GM12864 (cell line): ENCODE measurements around the gene OVOL1.

Experiments
- DNase-seq: peaks from one replicate; pipeline ENCODE4 v3.0.0-alpha.2; 2011; ENCODE audit warnings: low read depth
- H3K4me3 ChIP-seq: 2 replicates; pipeline ENCODE4 v1.5.1; 2011; ENCODE audit warnings: mild to moderate bottlenecking, low read depth, low read length, control low read depth
- CTCF ChIP-seq: IDR thresholded peaks from 2 replicates; pipeline ENCODE4 v1.5.1; 2011; ENCODE audit warnings: low read depth, mild to moderate bottlenecking, moderate library complexity, low read length, control low read depth, inconsistent platforms; ENCODE audit errors: missing control alignments

Gene OVOL1

GRCh38 chr11:65777821-65778361, 9.0 kb upstream of the OVOL1 start:
- DNase-seq = no peak
- no peak for TF ChIP-seq CTCF
- no peak overlapping the region for H3K4me3 ChIP-seq

GRCh38 chr11:65778431-65778900, 8.4 kb upstream of the OVOL1 start:
- TF ChIP-seq CTCF = no peak
- no peak for DNase-seq
- H3K4me3 ChIP-seq = no peak overlapping the region

GRCh38 chr11:65778901-65779668, 7.8 kb upstream of the OVOL1 start:
- no peak for TF ChIP-seq CTCF
- H3K4me3 ChIP-seq = peak overlapping the region; percentile 97

GRCh38 chr11:65779669-65779918, 7.3 kb upstream of the OVOL1 start:
- DNase-seq = no peak
- TF ChIP-seq CTCF = no peak
- H3K4me3 ChIP-seq = peak overlapping the region; percentile 97

More at GRCh38 chr11:65778901-65779668, 7.8 kb upstream of the OVOL1 start:
- no peak for DNase-seq

GRCh38 chr11:65779919-65780769, 6.7 kb upstream of the OVOL1 start:
- TF ChIP-seq CTCF = peak; percentile 91
- peak overlapping the region; percentile 97 for H3K4me3 ChIP-seq
- DNase-seq = peak; percentile 29

- no peak for TF ChIP-seq CTCF
- H3K4me3 ChIP-seq = peak within 1 kb of the TSS; percentile 97
- no peak for DNase-seq
Observed at GRCh38 chr11:65780770-65781151, 6.1 kb upstream of the OVOL1 start, which contains the start of gene AP5B1. Gene AP5B1, minus strand, starts transcription at chr11:65780976. Its CDS starts 385 bp downstream, at chr11:65780591.
